Endothelial cell of umbilical vein (primary cell): ENCODE measurements around the gene TUBA4A.

Source experiments
- CTCF ChIP-seq, 2 donors: IDR thresholded peaks; 1 replicate in 1 of 2; 2 replicates in 1 of 2; pipeline ENCODE4 v1.5.1; 2011; ENCODE audit warnings: low read length in 2 of 2, mild to moderate bottlenecking in 2 of 2, moderate library complexity in 2 of 2, control low read depth in 1 of 2, inconsistent platforms in 1 of 2, low read depth in 1 of 2; ENCODE audit not compliant: insufficient read depth in 1 of 2; ENCODE audit errors: extremely low read depth in 1 of 2
- FOS ChIP-seq: IDR thresholded peaks from 2 replicates; pipeline ENCODE4 v1.6.1; 2011; ENCODE audit warnings: mild to moderate bottlenecking, low read length, moderate library complexity, borderline replicate concordance; ENCODE audit not compliant: insufficient read depth
- MAX ChIP-seq: IDR thresholded peaks from 2 replicates; pipeline ENCODE4 v1.6.1; 2011; ENCODE audit not compliant: insufficient read depth, insufficient read length
- POLR2A ChIP-seq: IDR thresholded peaks from 2 replicates; pipeline ENCODE4 v1.6.1; 2012; ENCODE audit warnings: low read depth, mild to moderate bottlenecking, control low read depth, low read length
- POLR2AphosphoS5 ChIP-seq: IDR thresholded peaks from 2 replicates; pipeline ENCODE4 v1.6.1; 2012; ENCODE audit warnings: low read depth, mild to moderate bottlenecking, control low read depth, low read length, moderate library complexity; ENCODE audit not compliant: insufficient read depth

- TF ChIP-seq CTCF (IDR thresholded peaks at IDR 0.05; ENCODE audit: extremely low read depth in 1 of 2, insufficient read depth in 1 of 2, low read depth in 1 of 2, low read length in 2 of 2) (no peak), POLR2A (no peak), FOS (no peak), MAX (no peak), POLR2AphosphoS5 (no peak)
These were observed at the start of gene TUBA4A for GRCh38 chr2:219253753-219254589.
